Endothelial cell of umbilical vein (primary cell): Measurements from ENCODE around the gene RNF135.

Experiments
- CTCF ChIP-seq, 2 donors: IDR thresholded peaks; 1 replicate in 1 of 2; 2 replicates in 1 of 2; pipeline ENCODE4 v1.5.1; 2011; ENCODE audit warnings: low read length in 2 of 2, mild to moderate bottlenecking in 2 of 2, moderate library complexity in 2 of 2, control low read depth in 1 of 2, inconsistent platforms in 1 of 2, low read depth in 1 of 2; ENCODE audit not compliant: insufficient read depth in 1 of 2; ENCODE audit errors: extremely low read depth in 1 of 2
- JUN ChIP-seq: IDR thresholded peaks from 2 replicates; pipeline ENCODE4 v1.6.1; 2011; ENCODE audit warnings: borderline replicate concordance, low read depth; ENCODE audit not compliant: insufficient read length, insufficient read depth
- POLR2AphosphoS5 ChIP-seq: IDR thresholded peaks from 2 replicates; pipeline ENCODE4 v1.6.1; 2012; ENCODE audit warnings: low read depth, mild to moderate bottlenecking, control low read depth, low read length, moderate library complexity; ENCODE audit not compliant: insufficient read depth
- TF ChIP-seq, protein P1 (sequence below): IDR thresholded peaks from 2 replicates; pipeline ENCODE4 v1.6.1; 2011; ENCODE audit not compliant: insufficient read depth, insufficient read length

DNA sequence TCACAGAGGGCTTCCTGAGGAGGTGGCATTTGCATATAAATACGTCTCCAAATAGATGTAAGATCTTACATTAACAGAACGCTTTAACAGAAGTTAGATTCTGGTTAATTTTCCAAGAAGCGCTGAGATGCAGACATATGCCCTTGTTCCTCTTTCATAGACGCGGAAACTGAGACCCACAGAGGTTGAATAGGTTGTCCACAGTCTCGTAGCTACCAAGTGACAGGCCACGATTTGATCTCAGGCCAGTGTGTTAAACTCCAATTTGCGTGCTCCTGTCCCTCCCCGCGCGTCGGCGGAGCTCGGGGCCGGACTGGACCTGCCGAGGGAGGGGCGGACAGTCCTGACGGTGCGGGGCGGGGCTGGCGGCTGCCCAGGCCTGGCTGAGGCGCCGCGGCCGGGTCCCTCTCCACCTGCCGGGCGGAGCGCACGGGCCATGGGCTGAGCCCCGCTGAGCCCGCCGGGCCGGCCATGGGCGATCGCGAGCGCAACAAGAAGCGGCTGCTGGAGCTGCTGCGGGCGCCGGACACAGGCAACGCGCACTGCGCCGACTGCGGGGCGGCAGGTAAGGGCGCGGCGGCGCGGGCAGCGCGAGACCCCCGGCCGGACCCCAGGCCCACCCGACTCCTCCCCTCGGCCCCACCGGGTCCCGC lies 49.2 kb upstream of the RNF135 start, which contains the start of gene ADAP2:
- no peak for TF ChIP-seq POLR2AphosphoS5
- TF ChIP-seq CTCF (IDR thresholded peaks at IDR 0.05; ENCODE audit: extremely low read depth in 1 of 2, insufficient read depth in 1 of 2, low read depth in 1 of 2, low read length in 2 of 2): no peak
- TF ChIP-seq, protein P1, sequence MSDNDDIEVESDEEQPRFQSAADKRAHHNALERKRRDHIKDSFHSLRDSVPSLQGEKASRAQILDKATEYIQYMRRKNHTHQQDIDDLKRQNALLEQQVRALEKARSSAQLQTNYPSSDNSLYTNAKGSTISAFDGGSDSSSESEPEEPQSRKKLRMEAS: no peak
- TF ChIP-seq JUN: no peak
